Hepatocyte (in vitro differentiated cells): ENCODE data around the gene XRCC4. TPM values are rescaled to one million over a fixed set of nuclear protein-coding genes. Genes with fewer than 3 reads are reported as not detected.

Source experiments
- DNase-seq: peaks from one replicate; pipeline ENCODE4 v3.0.0-alpha.2; 2016; ENCODE audit warnings: low spot score
- H2AFZ ChIP-seq: fragments of 200-600 bp; sonication (generic); 2 replicates; pipeline ENCODE4 v1.6.0; 2016; ENCODE audit warnings: antibody characterized with exemption, mild to moderate bottlenecking
- H3K27ac ChIP-seq: fragments of 200-600 bp; sonication (generic); 2 replicates; pipeline ENCODE4 v1.5.1; 2016; ENCODE audit warnings: mild to moderate bottlenecking
- H3K27me3 ChIP-seq: fragments of 200-600 bp; sonication (generic); 2 replicates; pipeline ENCODE4 v1.6.1; 2016
- H3K36me3 ChIP-seq: fragments of 200-600 bp; sonication (generic); replicated peaks from 2 replicates; pipeline ENCODE4 v1.5.1; 2016; ENCODE audit warnings: low read depth; ENCODE audit not compliant: insufficient read depth
- H3K4me1 ChIP-seq: fragments of 200-600 bp; sonication (generic); 2 replicates; pipeline ENCODE4 v1.5.1; 2016; ENCODE audit warnings: mild to moderate bottlenecking, moderate library complexity; ENCODE audit not compliant: insufficient read depth
- H3K4me2 ChIP-seq: fragments of 200-600 bp; sonication (generic); 2 replicates; pipeline ENCODE4 v1.6.0; 2016
- H3K4me3 ChIP-seq: fragments of 200-600 bp; sonication (generic); 2 replicates; pipeline ENCODE4 v1.5.1; 2016; ENCODE audit warnings: mild to moderate bottlenecking
- H3K79me2 ChIP-seq: fragments of 200-600 bp; sonication (generic); 2 replicates; pipeline ENCODE4 v1.6.0; 2017; ENCODE audit warnings: mild to moderate bottlenecking
- H3K9me2 ChIP-seq: fragments of 200-600 bp; sonication (generic); replicated peaks from 2 replicates; pipeline ENCODE4 v1.6.0; 2017; ENCODE audit warnings: mild to moderate bottlenecking; ENCODE audit not compliant: insufficient read depth
- H3K9me3 ChIP-seq: fragments of 200-600 bp; sonication (generic); 2 replicates; pipeline ENCODE4 v1.5.1; 2016; ENCODE audit warnings: low read depth, mild to moderate bottlenecking
- H4K20me1 ChIP-seq: fragments of 200-600 bp; sonication (generic); 2 replicates; pipeline ENCODE4 v1.6.0; 2016; ENCODE audit warnings: mild to moderate bottlenecking; ENCODE audit not compliant: insufficient read depth, poor library complexity, severe bottlenecking
- EZH2 ChIP-seq: fragments of 200-600 bp; sonication (generic); IDR thresholded peaks from 2 replicates; pipeline ENCODE4 v1.6.1; 2016; ENCODE audit warnings: antibody characterized with exemption, mild to moderate bottlenecking, borderline replicate concordance
- EZH2phosphoT487 ChIP-seq: fragments of 200-600 bp; sonication (generic); IDR thresholded peaks from one replicate; pipeline ENCODE4 v1.6.1; 2018; ENCODE audit warnings: antibody characterized with exemption, mild to moderate bottlenecking, low read depth, moderate library complexity; ENCODE audit not compliant: unreplicated experiment, severe bottlenecking
- WGBS: methylation state at CpG from one replicate; pipeline ENCODE4 v1.1.6; 2016; ENCODE audit warnings: low lambda C conversion rate; ENCODE audit errors: missing lambda C conversion rate; 5-methylcytosine and 5-hydroxymethylcytosine counted together
- polyA plus RNA-seq: library from polyadenylated mRNA; unstranded; fragments of >200 nt; fragmentation: Nextera tagmentation; extraction: Ambion mirVana; gene quantifications from 2 replicates; pipeline ENCODE4 v1.2.1, GENCODE V29; 2016
- total RNA-seq: library from RNA; depleted of rRNA; stranded (reverse); fragments of >200 nt; gene quantifications from 2 replicates; pipeline ENCODE4 v1.2.3, GENCODE V29; 2014
- TF ChIP-seq, protein P1 (sequence below): fragments of 200-600 bp; sonication (generic); IDR thresholded peaks from 2 replicates; pipeline ENCODE4 v1.5.1; 2016; ENCODE audit warnings: antibody characterized with exemption, mild to moderate bottlenecking; ENCODE audit not compliant: poor library complexity

Gene XRCC4
- total and polyA plus RNA-seq, 2 experiments from 2014 or later, result 12.7 to 21.5 TPM

GRCh38 chr5:83394190-83394589 lies 316.8 kb downstream of the XRCC4 start:
- Histone ChIP-seq H4K20me1 (no peaks in the 10 kb centered on the region), H3K79me2 (no peaks in the 10 kb centered on the region), H3K27me3 (no peaks in the 10 kb centered on the region), H3K4me2 (no peak overlapping the region), H3K4me1 (no peaks in the 10 kb centered on the region), H3K9me2 (no peaks in the 10 kb centered on the region), H3K9me3 (no peaks in the 10 kb centered on the region), H3K27ac (no peak overlapping the region), H3K36me3 (no peaks in the 10 kb centered on the region), H2AFZ (no peak overlapping the region), H3K4me3 (no peak overlapping the region)
- WGBS, result 90% methylated on average over 2 of the region's 2 CpGs
- TF ChIP-seq EZH2phosphoT487 (no peak), EZH2 (no peak)
- TF ChIP-seq, protein P1, sequence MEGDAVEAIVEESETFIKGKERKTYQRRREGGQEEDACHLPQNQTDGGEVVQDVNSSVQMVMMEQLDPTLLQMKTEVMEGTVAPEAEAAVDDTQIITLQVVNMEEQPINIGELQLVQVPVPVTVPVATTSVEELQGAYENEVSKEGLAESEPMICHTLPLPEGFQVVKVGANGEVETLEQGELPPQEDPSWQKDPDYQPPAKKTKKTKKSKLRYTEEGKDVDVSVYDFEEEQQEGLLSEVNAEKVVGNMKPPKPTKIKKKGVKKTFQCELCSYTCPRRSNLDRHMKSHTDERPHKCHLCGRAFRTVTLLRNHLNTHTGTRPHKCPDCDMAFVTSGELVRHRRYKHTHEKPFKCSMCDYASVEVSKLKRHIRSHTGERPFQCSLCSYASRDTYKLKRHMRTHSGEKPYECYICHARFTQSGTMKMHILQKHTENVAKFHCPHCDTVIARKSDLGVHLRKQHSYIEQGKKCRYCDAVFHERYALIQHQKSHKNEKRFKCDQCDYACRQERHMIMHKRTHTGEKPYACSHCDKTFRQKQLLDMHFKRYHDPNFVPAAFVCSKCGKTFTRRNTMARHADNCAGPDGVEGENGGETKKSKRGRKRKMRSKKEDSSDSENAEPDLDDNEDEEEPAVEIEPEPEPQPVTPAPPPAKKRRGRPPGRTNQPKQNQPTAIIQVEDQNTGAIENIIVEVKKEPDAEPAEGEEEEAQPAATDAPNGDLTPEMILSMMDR, result no peak
- DNase-seq, result no peak

- Histone ChIP-seq H4K20me1 (no peaks in the 10 kb centered on the region), H3K79me2 (no peaks in the 10 kb centered on the region), H3K4me1 (no peaks in the 10 kb centered on the region), H2AFZ (no peak overlapping the region), H3K27ac (no peak overlapping the region), H3K9me2 (no peaks in the 10 kb centered on the region), H3K27me3 (no peaks in the 10 kb centered on the region), H3K4me2 (no peak overlapping the region), H3K4me3 (no peak overlapping the region), H3K36me3 (no peaks in the 10 kb centered on the region), H3K9me3 (no peaks in the 10 kb centered on the region)
- TF ChIP-seq EZH2 (no peak), EZH2phosphoT487 (no peak)
- TF ChIP-seq, protein P1, result no peak
- DNase-seq, result no peak
- 79% methylated on average over 1 of the region's 1 CpG for WGBS
Measured at GRCh38 chr5:83396662-83397061, 319.3 kb downstream of the XRCC4 start.

GRCh38 chr5:83397658-83398057 lies 320.3 kb downstream of the XRCC4 start:
- no peaks in the 10 kb centered on the region for H3K27me3 ChIP-seq
- H4K20me1 ChIP-seq, result no peaks in the 10 kb centered on the region
- H2AFZ ChIP-seq, result no peak overlapping the region
- no peaks in the 10 kb centered on the region for H3K9me2 ChIP-seq
- 86% methylated on average over 1 of the region's 1 CpG for WGBS
- H3K27ac ChIP-seq, result no peak overlapping the region
- H3K4me2 ChIP-seq, result no peak overlapping the region
- no peaks in the 10 kb centered on the region for H3K9me3 ChIP-seq
- H3K4me3 ChIP-seq, result no peak overlapping the region
- H3K36me3 ChIP-seq, result no peaks in the 10 kb centered on the region
- H3K4me1 ChIP-seq, result no peaks in the 10 kb centered on the region
- H3K79me2 ChIP-seq, result no peaks in the 10 kb centered on the region
- TF ChIP-seq, protein P1, result no peak
- TF ChIP-seq EZH2phosphoT487 (no peak), EZH2 (no peak)
- no peak for DNase-seq

- Histone ChIP-seq H2AFZ (no peak overlapping the region), H3K4me2 (no peak overlapping the region), H3K79me2 (no peaks in the 10 kb centered on the region), H3K36me3 (no peaks in the 10 kb centered on the region), H3K9me2 (no peaks in the 10 kb centered on the region), H3K4me3 (no peak overlapping the region), H3K9me3 (no peaks in the 10 kb centered on the region), H3K4me1 (no peaks in the 10 kb centered on the region), H3K27ac (no peak overlapping the region), H4K20me1 (no peaks in the 10 kb centered on the region), H3K27me3 (no peaks in the 10 kb centered on the region)
- DNase-seq, result no peak
- TF ChIP-seq, protein P1, result no peak
- no peak for TF ChIP-seq EZH2phosphoT487
- no peak for TF ChIP-seq EZH2
- 97% methylated on average over 4 of the region's 4 CpGs for WGBS
Measured at GRCh38 chr5:83400241-83400640, 322.9 kb downstream of the XRCC4 start.
